GM23338 (cell line): Measurements from ENCODE around the gene PHLDA3. TPM values are rescaled to one million over a fixed set of nuclear protein-coding genes. Genes with fewer than 3 reads are reported as not detected.

ENCODE experiments used
- ATAC-seq: fragments of 200-7000 bp; cut with Tn5 transposase; 3 replicates; pipeline ENCODE4 v1.9.1; 2020
- DNase-seq: peaks from one replicate; pipeline ENCODE4 v3.0.0-alpha.2; 2015; ENCODE audit warnings: low spot score
- H2AFZ ChIP-seq: fragments of 200-600 bp; sonication (generic); 2 replicates; pipeline ENCODE4 v1.8.0; 2016; ENCODE audit warnings: antibody characterized with exemption, mild to moderate bottlenecking, moderate library complexity
- H3F3A ChIP-seq: fragments of 200-600 bp; sonication (generic); replicated peaks from 2 replicates; pipeline ENCODE4 v1.8.0; 2017; ENCODE audit warnings: antibody characterized with exemption, mixed run types, low read depth
- H3K27ac ChIP-seq: fragments of 200-600 bp; sonication (generic); 2 replicates; pipeline ENCODE4 v1.6.1; 2016; ENCODE audit warnings: low read depth
- H3K27me3 ChIP-seq: fragments of 200-600 bp; sonication (generic); 2 replicates; pipeline ENCODE4 v1.8.0; 2016; ENCODE audit warnings: mild to moderate bottlenecking, mixed run types, moderate library complexity; ENCODE audit not compliant: insufficient read depth
- H3K36me3 ChIP-seq: fragments of 200-600 bp; sonication (generic); 2 replicates; pipeline ENCODE4 v1.8.0; 2016; ENCODE audit warnings: mild to moderate bottlenecking; ENCODE audit not compliant: insufficient read depth
- H3K4me1 ChIP-seq: fragments of 200-600 bp; sonication (generic); 2 replicates; pipeline ENCODE4 v1.8.0; 2016; ENCODE audit warnings: mild to moderate bottlenecking, moderate library complexity; ENCODE audit not compliant: insufficient read depth
- H3K4me2 ChIP-seq: fragments of 200-600 bp; sonication (generic); 2 replicates; pipeline ENCODE4 v1.7.1; 2017; ENCODE audit warnings: mixed run types
- H3K4me3 ChIP-seq: fragments of 200-600 bp; sonication (generic); 2 replicates; pipeline ENCODE4 v1.6.1; 2016; ENCODE audit warnings: mixed run types
- H3K79me2 ChIP-seq: fragments of 200-600 bp; sonication (generic); replicated peaks from 2 replicates; pipeline ENCODE4 v1.8.0; 2017; ENCODE audit warnings: mild to moderate bottlenecking; ENCODE audit not compliant: insufficient read depth
- H3K9me2 ChIP-seq: fragments of 200-600 bp; sonication (generic); 2 replicates; pipeline ENCODE4 v1.8.0; 2017; ENCODE audit not compliant: insufficient read depth
- H4K20me1 ChIP-seq: fragments of 200-600 bp; sonication (generic); replicated peaks from 2 replicates; pipeline ENCODE4 v1.8.0; 2017; ENCODE audit warnings: mild to moderate bottlenecking; ENCODE audit not compliant: insufficient read depth
- H3K27ac Mint-ChIP-seq: 2 replicates; pipeline ENCODE4 v1.8.0; 2020; ENCODE audit warnings: inconsistent platforms, mild to moderate bottlenecking, moderate library complexity, mixed read lengths
- H3K27me3 Mint-ChIP-seq: 3 replicates; pipeline ENCODE4 v1.8.0; 2022; ENCODE audit warnings: low read depth, mild to moderate bottlenecking, moderate library complexity, mixed read lengths, inconsistent platforms; ENCODE audit not compliant: insufficient read depth, poor library complexity
- H3K36me3 Mint-ChIP-seq: 3 replicates; pipeline ENCODE4 v1.8.0; 2021; ENCODE audit warnings: low read depth, mild to moderate bottlenecking, inconsistent platforms, moderate library complexity, mixed read lengths
- H3K4me1 Mint-ChIP-seq: 3 replicates; pipeline ENCODE4 v1.8.0; 2020; ENCODE audit warnings: mild to moderate bottlenecking, inconsistent platforms, mixed read lengths
- H3K4me3 Mint-ChIP-seq: 3 replicates; pipeline ENCODE4 v1.8.0; 2021; ENCODE audit warnings: moderate library complexity, mild to moderate bottlenecking, inconsistent platforms, mixed read lengths
- H3K9me3 Mint-ChIP-seq: 3 replicates; pipeline ENCODE4 v1.8.0; 2020; ENCODE audit warnings: moderate library complexity, mild to moderate bottlenecking, inconsistent platforms, mixed read lengths
- EZH2 ChIP-seq: fragments of 200-600 bp; sonication (generic); IDR thresholded peaks from one replicate; pipeline ENCODE4 v1.8.0; 2017; ENCODE audit warnings: antibody characterized with exemption, mild to moderate bottlenecking, low read depth; ENCODE audit not compliant: unreplicated experiment
- EZH2phosphoT487 ChIP-seq: fragments of 200-600 bp; sonication (generic); IDR thresholded peaks from one replicate; pipeline ENCODE4 v1.8.1; 2018; ENCODE audit warnings: antibody characterized with exemption; ENCODE audit not compliant: unreplicated experiment
- JUNB ChIP-seq: IDR thresholded peaks from one replicate; pipeline ENCODE4 v1.6.1; 2016; ENCODE audit warnings: antibody characterized with exemption; ENCODE audit not compliant: unreplicated experiment
- NANOG ChIP-seq: IDR thresholded peaks from 2 replicates; pipeline ENCODE4 v1.6.1; 2016; ENCODE audit warnings: antibody characterized with exemption, borderline replicate concordance
- ZNF114 ChIP-seq: fragments of 250-450 bp; sonication (Bioruptor Pico); IDR thresholded peaks from 2 replicates; pipeline ENCODE4 v1.5.0; 2020; ENCODE audit warnings: mild to moderate bottlenecking, moderate library complexity
- ZNF331 ChIP-seq: fragments of 250-450 bp; sonication (Bioruptor Pico); IDR thresholded peaks from 2 replicates; pipeline ENCODE4 v1.5.0; 2020; ENCODE audit warnings: low read depth, mild to moderate bottlenecking, moderate library complexity
- polyA plus RNA-seq: library from polyadenylated mRNA; unstranded; fragments of >200 nt; fragmentation: Nextera tagmentation; extraction: Ambion mirVana; gene quantifications from 2 replicates; pipeline ENCODE4 v1.2.1, GENCODE V29; 2016
- total RNA-seq: library from RNA; depleted of rRNA; stranded (reverse); fragments of >200 nt; shearing (Covaris generic); gene quantifications from 2 replicates; pipeline ENCODE4 v1.2.3, GENCODE V29; 2014
- TF ChIP-seq, protein P1 (sequence below): fragments of 250-450 bp; sonication (Bioruptor Pico); IDR thresholded peaks from 2 replicates; pipeline ENCODE4 v1.5.0; 2020; ENCODE audit warnings: mild to moderate bottlenecking, moderate library complexity
- TF ChIP-seq, protein P2 (sequence below), 2 experiments: fragments of 200-600 bp in 1 of 2; sonication (generic) in 1 of 2; conservative IDR thresholded peaks; 2 replicates each; pipeline versions ENCODE4 v1.5.1 to v1.6.1; 2016 to 2017; ENCODE audit warnings: antibody characterized with exemption in 2 of 2, low read depth in 2 of 2, mild to moderate bottlenecking in 2 of 2, moderate library complexity in 1 of 2

Gene PHLDA3
- total and polyA plus RNA-seq, 2 experiments from 2014 or later: 37.5 to 87.4 TPM

DNA sequence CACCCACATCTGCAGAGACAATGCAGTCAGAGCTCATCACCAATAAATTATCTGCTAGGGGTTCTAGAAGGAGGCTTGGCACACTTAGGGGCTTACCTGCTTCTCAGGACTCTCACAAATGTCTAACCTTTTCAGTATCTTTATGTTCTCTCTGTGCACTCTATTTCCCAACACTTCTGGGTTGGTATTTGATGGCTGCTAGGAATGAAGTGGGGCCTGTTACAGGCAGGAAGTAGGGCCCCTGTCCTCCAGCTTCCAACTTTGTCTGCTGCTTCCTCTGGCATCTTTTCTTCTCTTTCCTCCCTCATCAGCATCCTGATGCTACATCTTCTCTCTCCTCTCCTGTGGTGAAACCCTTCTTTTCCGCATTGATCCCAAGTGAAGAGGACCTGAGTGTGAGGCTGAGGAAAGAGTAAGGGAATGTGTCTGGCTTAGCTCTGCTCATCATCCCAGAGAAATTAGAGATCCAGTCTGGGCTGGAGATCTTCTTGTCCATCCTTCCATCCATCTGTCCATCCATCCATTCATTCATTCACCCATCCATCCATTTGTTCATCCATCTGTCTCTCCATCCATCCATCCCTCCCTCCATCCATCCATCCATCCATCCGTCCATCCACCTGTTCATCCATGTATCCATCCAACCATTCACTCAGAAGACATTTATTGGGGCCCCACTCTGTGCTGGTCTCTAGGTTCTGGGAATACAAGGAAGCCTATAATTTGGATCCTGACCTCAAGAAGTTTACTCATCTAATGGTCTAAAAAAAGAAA is 40.8 kb upstream of the PHLDA3 start (continued):
- TF ChIP-seq, protein P1, sequence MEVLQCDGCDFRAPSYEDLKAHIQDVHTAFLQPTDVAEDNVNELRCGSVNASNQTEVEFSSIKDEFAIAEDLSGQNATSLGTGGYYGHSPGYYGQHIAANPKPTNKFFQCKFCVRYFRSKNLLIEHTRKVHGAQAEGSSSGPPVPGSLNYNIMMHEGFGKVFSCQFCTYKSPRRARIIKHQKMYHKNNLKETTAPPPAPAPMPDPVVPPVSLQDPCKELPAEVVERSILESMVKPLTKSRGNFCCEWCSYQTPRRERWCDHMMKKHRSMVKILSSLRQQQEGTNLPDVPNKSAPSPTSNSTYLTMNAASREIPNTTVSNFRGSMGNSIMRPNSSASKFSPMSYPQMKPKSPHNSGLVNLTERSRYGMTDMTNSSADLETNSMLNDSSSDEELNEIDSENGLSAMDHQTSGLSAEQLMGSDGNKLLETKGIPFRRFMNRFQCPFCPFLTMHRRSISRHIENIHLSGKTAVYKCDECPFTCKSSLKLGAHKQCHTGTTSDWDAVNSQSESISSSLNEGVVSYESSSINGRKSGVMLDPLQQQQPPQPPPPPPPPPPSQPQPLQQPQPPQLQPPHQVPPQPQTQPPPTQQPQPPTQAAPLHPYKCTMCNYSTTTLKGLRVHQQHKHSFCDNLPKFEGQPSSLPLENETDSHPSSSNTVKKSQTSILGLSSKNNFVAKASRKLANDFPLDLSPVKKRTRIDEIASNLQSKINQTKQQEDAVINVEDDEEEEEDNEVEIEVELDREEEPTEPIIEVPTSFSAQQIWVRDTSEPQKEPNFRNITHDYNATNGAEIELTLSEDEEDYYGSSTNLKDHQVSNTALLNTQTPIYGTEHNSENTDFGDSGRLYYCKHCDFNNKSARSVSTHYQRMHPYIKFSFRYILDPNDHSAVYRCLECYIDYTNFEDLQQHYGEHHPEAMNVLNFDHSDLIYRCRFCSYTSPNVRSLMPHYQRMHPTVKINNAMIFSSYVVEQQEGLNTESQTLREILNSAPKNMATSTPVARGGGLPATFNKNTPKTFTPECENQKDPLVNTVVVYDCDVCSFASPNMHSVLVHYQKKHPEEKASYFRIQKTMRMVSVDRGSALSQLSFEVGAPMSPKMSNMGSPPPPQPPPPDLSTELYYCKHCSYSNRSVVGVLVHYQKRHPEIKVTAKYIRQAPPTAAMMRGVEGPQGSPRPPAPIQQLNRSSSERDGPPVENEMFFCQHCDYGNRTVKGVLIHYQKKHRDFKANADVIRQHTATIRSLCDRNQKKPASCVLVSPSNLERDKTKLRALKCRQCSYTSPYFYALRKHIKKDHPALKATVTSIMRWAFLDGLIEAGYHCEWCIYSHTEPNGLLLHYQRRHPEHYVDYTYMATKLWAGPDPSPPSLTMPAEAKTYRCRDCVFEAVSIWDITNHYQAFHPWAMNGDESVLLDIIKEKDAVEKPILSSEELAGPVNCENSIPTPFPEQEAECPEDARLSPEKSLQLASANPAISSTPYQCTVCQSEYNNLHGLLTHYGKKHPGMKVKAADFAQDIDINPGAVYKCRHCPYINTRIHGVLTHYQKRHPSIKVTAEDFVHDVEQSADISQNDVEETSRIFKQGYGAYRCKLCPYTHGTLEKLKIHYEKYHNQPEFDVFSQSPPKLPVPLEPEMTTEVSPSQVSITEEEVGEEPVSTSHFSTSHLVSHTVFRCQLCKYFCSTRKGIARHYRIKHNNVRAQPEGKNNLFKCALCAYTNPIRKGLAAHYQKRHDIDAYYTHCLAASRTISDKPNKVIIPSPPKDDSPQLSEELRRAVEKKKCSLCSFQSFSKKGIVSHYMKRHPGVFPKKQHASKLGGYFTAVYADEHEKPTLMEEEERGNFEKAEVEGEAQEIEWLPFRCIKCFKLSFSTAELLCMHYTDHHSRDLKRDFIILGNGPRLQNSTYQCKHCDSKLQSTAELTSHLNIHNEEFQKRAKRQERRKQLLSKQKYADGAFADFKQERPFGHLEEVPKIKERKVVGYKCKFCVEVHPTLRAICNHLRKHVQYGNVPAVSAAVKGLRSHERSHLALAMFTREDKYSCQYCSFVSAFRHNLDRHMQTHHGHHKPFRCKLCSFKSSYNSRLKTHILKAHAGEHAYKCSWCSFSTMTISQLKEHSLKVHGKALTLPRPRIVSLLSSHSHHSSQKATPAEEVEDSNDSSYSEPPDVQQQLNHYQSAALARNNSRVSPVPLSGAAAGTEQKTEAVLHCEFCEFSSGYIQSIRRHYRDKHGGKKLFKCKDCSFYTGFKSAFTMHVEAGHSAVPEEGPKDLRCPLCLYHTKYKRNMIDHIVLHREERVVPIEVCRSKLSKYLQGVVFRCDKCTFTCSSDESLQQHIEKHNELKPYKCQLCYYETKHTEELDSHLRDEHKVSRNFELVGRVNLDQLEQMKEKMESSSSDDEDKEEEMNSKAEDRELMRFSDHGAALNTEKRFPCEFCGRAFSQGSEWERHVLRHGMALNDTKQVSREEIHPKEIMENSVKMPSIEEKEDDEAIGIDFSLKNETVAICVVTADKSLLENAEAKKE (CRISPR knock-in tag): no peak

DNA sequence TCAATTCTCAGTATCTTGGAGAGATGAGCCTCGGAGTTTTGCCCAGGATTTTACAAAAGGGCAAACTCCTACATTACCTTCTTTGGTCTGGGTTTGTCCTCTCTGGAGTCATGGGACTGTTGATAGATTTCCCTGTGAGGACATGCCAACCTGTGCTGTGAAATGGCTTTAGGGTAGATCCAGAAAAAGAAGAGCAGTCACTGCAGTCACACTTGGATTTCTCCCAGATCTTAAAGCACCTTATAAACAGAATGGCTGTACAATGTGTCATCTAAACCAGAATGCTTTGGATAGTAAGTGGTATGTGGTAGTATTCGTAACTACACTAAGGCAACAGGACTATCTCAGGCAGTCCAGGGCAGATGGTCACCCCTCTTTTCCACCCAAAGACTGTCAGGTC is 39.8 kb upstream of the PHLDA3 start:
- peaks cover 15% of the 10 kb centered on the region; the same call in 1 of the 2 replicates for H3F3A ChIP-seq
- Mint-ChIP-seq H3K36me3 (no peaks in the 10 kb centered on the region), H3K4me3 (no peak overlapping the region), H3K9me3 (no peaks in the 10 kb centered on the region), H3K4me1 (peaks cover 45% of the 10 kb centered on the region), H3K27ac (no peak overlapping the region), H3K27me3 (peaks cover 33% of the 10 kb centered on the region)
- no peak overlapping the region for H3K4me2 ChIP-seq
- no peak overlapping the region for H3K4me3 ChIP-seq
- no peaks in the 10 kb centered on the region for H4K20me1 ChIP-seq
- peaks cover 39% of the 10 kb centered on the region for H3K27me3 ChIP-seq
- peaks cover 3% of the 10 kb centered on the region for H3K9me2 ChIP-seq
- H2AFZ ChIP-seq: no peak overlapping the region
- H3K4me1 ChIP-seq: peaks cover 26% of the 10 kb centered on the region
- H3K36me3 ChIP-seq: no peaks in the 10 kb centered on the region
- ATAC-seq (no peak), DNase-seq (no peak)
- peaks cover 3% of the 10 kb centered on the region; the same call in 1 of the 2 replicates for H3K79me2 ChIP-seq
- H3K27ac ChIP-seq: no peak overlapping the region
- TF ChIP-seq NANOG: no peak
- TF ChIP-seq, protein P2, sequence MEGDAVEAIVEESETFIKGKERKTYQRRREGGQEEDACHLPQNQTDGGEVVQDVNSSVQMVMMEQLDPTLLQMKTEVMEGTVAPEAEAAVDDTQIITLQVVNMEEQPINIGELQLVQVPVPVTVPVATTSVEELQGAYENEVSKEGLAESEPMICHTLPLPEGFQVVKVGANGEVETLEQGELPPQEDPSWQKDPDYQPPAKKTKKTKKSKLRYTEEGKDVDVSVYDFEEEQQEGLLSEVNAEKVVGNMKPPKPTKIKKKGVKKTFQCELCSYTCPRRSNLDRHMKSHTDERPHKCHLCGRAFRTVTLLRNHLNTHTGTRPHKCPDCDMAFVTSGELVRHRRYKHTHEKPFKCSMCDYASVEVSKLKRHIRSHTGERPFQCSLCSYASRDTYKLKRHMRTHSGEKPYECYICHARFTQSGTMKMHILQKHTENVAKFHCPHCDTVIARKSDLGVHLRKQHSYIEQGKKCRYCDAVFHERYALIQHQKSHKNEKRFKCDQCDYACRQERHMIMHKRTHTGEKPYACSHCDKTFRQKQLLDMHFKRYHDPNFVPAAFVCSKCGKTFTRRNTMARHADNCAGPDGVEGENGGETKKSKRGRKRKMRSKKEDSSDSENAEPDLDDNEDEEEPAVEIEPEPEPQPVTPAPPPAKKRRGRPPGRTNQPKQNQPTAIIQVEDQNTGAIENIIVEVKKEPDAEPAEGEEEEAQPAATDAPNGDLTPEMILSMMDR (conservative IDR thresholded peaks at IDR 0.05; ENCODE audit: low read depth in 2 of 2): no peak
- TF ChIP-seq ZNF331 (CRISPR knock-in tag): no peak
- TF ChIP-seq EZH2: no peak
- TF ChIP-seq JUNB: no peak
- no peak for TF ChIP-seq EZH2phosphoT487
- no peak for TF ChIP-seq ZNF114 (CRISPR knock-in tag)
